H9 (cell line): ENCODE data around the gene ERMP1. TPM values are rescaled to one million over a fixed set of nuclear protein-coding genes. Genes with fewer than 3 reads are reported as not detected.
A peak's percentile ranks its signal among the peaks of the same experiment; 100 is the strongest.

Experiments
- DNase-seq: peaks from one replicate; pipeline ENCODE4 v3.0.0-alpha.2; 2017
- H2AFZ ChIP-seq: one replicate; pipeline ENCODE4 v1.6.1; 2013; ENCODE audit warnings: mild to moderate bottlenecking, low read length, control low read depth, moderate library complexity
- H2AK5ac ChIP-seq: 2 replicates; pipeline ENCODE4 v1.6.1; 2013; ENCODE audit warnings: low read length, control low read depth, mixed read lengths; ENCODE audit not compliant: insufficient read length
- H2BK120ac ChIP-seq: one replicate; pipeline ENCODE4 v1.6.1; 2013; ENCODE audit warnings: low read depth, mild to moderate bottlenecking, low read length, control low read depth, inconsistent platforms; ENCODE audit not compliant: poor library complexity, severe bottlenecking
- H2BK12ac ChIP-seq: 2 replicates; pipeline ENCODE4 v1.6.1; 2013; ENCODE audit warnings: low read length, control low read depth, mixed read lengths, low read depth; ENCODE audit not compliant: insufficient read length
- H2BK15ac ChIP-seq: 2 replicates; pipeline ENCODE4 v1.6.1; 2013; ENCODE audit warnings: low read depth, low read length, control low read depth
- H2BK20ac ChIP-seq: one replicate; pipeline ENCODE4 v1.6.1; 2013; ENCODE audit warnings: low read depth, mild to moderate bottlenecking, low read length, control low read depth, inconsistent platforms; ENCODE audit not compliant: poor library complexity, severe bottlenecking
- H2BK5ac ChIP-seq: 2 replicates; pipeline ENCODE4 v1.6.1; 2013; ENCODE audit warnings: low read length, control low read depth, mixed read lengths; ENCODE audit not compliant: insufficient read length
- H3K14ac ChIP-seq: 2 replicates; pipeline ENCODE4 v1.6.1; 2013; ENCODE audit warnings: low read length, control low read depth; ENCODE audit not compliant: insufficient read depth
- H3K18ac ChIP-seq: 2 replicates; pipeline ENCODE4 v1.6.1; 2013; ENCODE audit warnings: low read depth, mild to moderate bottlenecking, mixed read lengths, low read length, control low read depth; ENCODE audit not compliant: insufficient read length
- H3K23ac ChIP-seq: 2 replicates; pipeline ENCODE4 v1.6.1; 2013; ENCODE audit warnings: low read length, control low read depth, mixed read lengths, low read depth; ENCODE audit not compliant: insufficient read length
- H3K23me2 ChIP-seq: 2 replicates; pipeline ENCODE4 v1.6.1; 2013; ENCODE audit warnings: low read depth, mild to moderate bottlenecking, mixed read lengths, low read length, control low read depth; ENCODE audit not compliant: insufficient read length, poor library complexity, severe bottlenecking
- H3K27ac ChIP-seq: 2 replicates; pipeline ENCODE4 v1.5.1; 2013; ENCODE audit warnings: low read length, control low read depth, mixed read lengths, low read depth; ENCODE audit not compliant: insufficient read length
- H3K27me3 ChIP-seq: 2 replicates; pipeline ENCODE4 v1.6.1; 2013; ENCODE audit warnings: low read length, control low read depth, inconsistent platforms; ENCODE audit not compliant: insufficient read depth
- H3K4ac ChIP-seq: 2 replicates; pipeline ENCODE4 v1.6.1; 2013; ENCODE audit warnings: low read depth, mild to moderate bottlenecking, control low read depth, inconsistent platforms, low read length, moderate library complexity
- H3K4me1 ChIP-seq: 2 replicates; pipeline ENCODE4 v1.6.1; 2013; ENCODE audit warnings: low read length, control low read depth, inconsistent platforms; ENCODE audit not compliant: insufficient read depth
- H3K4me2 ChIP-seq: 2 replicates; pipeline ENCODE4 v1.6.1; 2013; ENCODE audit warnings: low read length, control low read depth, mixed read lengths; ENCODE audit not compliant: insufficient read length, insufficient read depth
- H3K56ac ChIP-seq: 2 replicates; pipeline ENCODE4 v1.6.1; 2013; ENCODE audit warnings: low read depth, mild to moderate bottlenecking, mixed read lengths, low read length, control low read depth; ENCODE audit not compliant: insufficient read length
- H3K79me1 ChIP-seq: 2 replicates; pipeline ENCODE4 v1.6.1; 2013; ENCODE audit warnings: low read depth, mild to moderate bottlenecking, moderate library complexity, low read length, control low read depth, inconsistent platforms; ENCODE audit not compliant: insufficient read depth, poor library complexity, severe bottlenecking
- H3K79me2 ChIP-seq: 2 replicates; pipeline ENCODE4 v1.6.1; 2013; ENCODE audit warnings: low read length, control low read depth, inconsistent platforms; ENCODE audit not compliant: insufficient read depth
- H3K9ac ChIP-seq: 2 replicates; pipeline ENCODE4 v1.6.1; 2013; ENCODE audit warnings: low read length, control low read depth, mixed read lengths; ENCODE audit not compliant: insufficient read length; ENCODE audit errors: extremely low read depth
- H3K9me3 ChIP-seq: one replicate; pipeline ENCODE4 v1.6.1; 2013; ENCODE audit warnings: low read depth, low read length, inconsistent platforms; ENCODE audit not compliant: control insufficient read depth
- H3T11ph ChIP-seq: one replicate; pipeline ENCODE4 v1.6.1; 2013; ENCODE audit warnings: mild to moderate bottlenecking, low read length, control low read depth, inconsistent platforms
- H4K20me1 ChIP-seq: one replicate; pipeline ENCODE4 v1.6.1; 2013; ENCODE audit not compliant: control insufficient read depth, insufficient read length, insufficient read depth
- H4K5ac ChIP-seq: 2 replicates; pipeline ENCODE4 v1.6.1; 2013; ENCODE audit warnings: low read depth, mild to moderate bottlenecking, mixed read lengths, low read length, control low read depth; ENCODE audit not compliant: insufficient read length
- H4K8ac ChIP-seq: replicated peaks from 2 replicates; pipeline ENCODE4 v1.6.1; 2013; ENCODE audit warnings: low read length, control low read depth, mixed read lengths, low read depth; ENCODE audit not compliant: insufficient read length
- H4K91ac ChIP-seq: 2 replicates; pipeline ENCODE4 v1.6.1; 2013; ENCODE audit warnings: low read depth, mild to moderate bottlenecking, moderate library complexity, mixed read lengths, low read length, control low read depth; ENCODE audit not compliant: insufficient read length
- H3K27ac Mint-ChIP-seq, 3 experiments: 2 replicates in 2 of 3; 3 replicates in 1 of 3; pipeline ENCODE4 v1.8.0; 2020 to 2021; ENCODE audit warnings: mixed read lengths in 3 of 3, mild to moderate bottlenecking in 1 of 3, moderate library complexity in 1 of 3
- H3K27me3 Mint-ChIP-seq: 2 replicates; pipeline ENCODE4 v1.8.0; 2021; ENCODE audit warnings: low read depth, mild to moderate bottlenecking, moderate library complexity, mixed read lengths
- H3K36me3 Mint-ChIP-seq, 3 experiments: 2 replicates in 2 of 3; 3 replicates in 1 of 3; pipeline ENCODE4 v1.8.0; 2020 to 2021; ENCODE audit warnings: low read depth in 3 of 3, mixed read lengths in 3 of 3; ENCODE audit not compliant: insufficient read depth in 1 of 3
- H3K4me1 Mint-ChIP-seq, 2 experiments: 2 replicates each; pipeline ENCODE4 v1.8.0; 2020; ENCODE audit warnings: mixed read lengths in 2 of 2
- H3K4me3 Mint-ChIP-seq, 2 experiments: 2 replicates in 1 of 2; 3 replicates in 1 of 2; pipeline ENCODE4 v1.8.0; 2020 to 2021; ENCODE audit warnings: mild to moderate bottlenecking in 2 of 2, mixed read lengths in 2 of 2, moderate library complexity in 1 of 2
- H3K9me3 Mint-ChIP-seq, 2 experiments: 2 replicates in 1 of 2; 3 replicates in 1 of 2; pipeline ENCODE4 v1.8.0; 2020; ENCODE audit warnings: mild to moderate bottlenecking in 2 of 2, mixed read lengths in 2 of 2, moderate library complexity in 1 of 2
- CTCF ChIP-seq: fragments of 200-600 bp; sonication (generic); conservative IDR thresholded peaks from 3 replicates; pipeline ENCODE4 v1.8.0; 2021; ENCODE audit warnings: antibody characterized with exemption, mild to moderate bottlenecking
- WGBS: extraction: QIAGEN DNeasy Blood & Tissue Kit; methylation state at CpG from one replicate; pipeline ENCODE4 v1.1.7; 2013; ENCODE audit warnings: missing lambda C conversion rate, low lambda C conversion rate, mixed read lengths; ENCODE audit not compliant: insufficient read length; ENCODE audit errors: extremely low coverage; 5-methylcytosine and 5-hydroxymethylcytosine counted together
- total RNA-seq: library from RNA; stranded (reverse); gene quantifications from 2 replicates; pipeline ENCODE4 v1.2.1, GENCODE V29; 2021

ERMP1 gene
- total RNA-seq, 1 experiment from 2014 or later: 20.2 TPM

- Histone ChIP-seq H2AK5ac (no peak overlapping the region), H3K27ac (no peak overlapping the region), H2BK20ac (no peak overlapping the region), H3K4me2 (no peak overlapping the region), H4K91ac (no peak overlapping the region), H3K9me3 (no peaks in the 10 kb centered on the region), H3K4me1 (no peaks in the 10 kb centered on the region), H3K23me2 (no peaks in the 10 kb centered on the region), H3T11ph (no peak overlapping the region), H2BK12ac (no peak overlapping the region), H3K18ac (no peak overlapping the region), H4K8ac (no peak overlapping the region), H3K23ac (no peak overlapping the region), H2BK5ac (no peak overlapping the region), H2BK120ac (no peak overlapping the region), H3K14ac (no peak overlapping the region), H4K20me1 (no peaks in the 10 kb centered on the region), H3K79me2 (no peaks in the 10 kb centered on the region), H3K56ac (no peak overlapping the region), H3K27me3 (no peaks in the 10 kb centered on the region), H4K5ac (no peak overlapping the region), H2BK15ac (no peak overlapping the region), H3K79me1 (no peaks in the 10 kb centered on the region), H3K9ac (no peak overlapping the region), H3K4ac (no peak overlapping the region), H2AFZ (no peak overlapping the region)
- Mint-ChIP-seq H3K4me1 (no peaks in the 10 kb centered on the region), H3K27ac (no peak overlapping the region), H3K4me3 (no peak overlapping the region), H3K9me3 (no peaks in the 10 kb centered on the region), H3K36me3 (peaks cover 0 to 14% (median 8%) of the 10 kb centered on the region in 3 experiments; a peak in 4 of 7 replicates), H3K27me3 (no peaks in the 10 kb centered on the region)
- peak; percentile 62 for TF ChIP-seq CTCF
- no CpG with 5 or more reads among the region's 5 CpGs for WGBS
- no peak for DNase-seq
These were observed 33.6 kb downstream of the ERMP1 start for GRCh38 chr9:5799314-5799713.
